ENCODE data around the gene CTNNA2.

DNA sequence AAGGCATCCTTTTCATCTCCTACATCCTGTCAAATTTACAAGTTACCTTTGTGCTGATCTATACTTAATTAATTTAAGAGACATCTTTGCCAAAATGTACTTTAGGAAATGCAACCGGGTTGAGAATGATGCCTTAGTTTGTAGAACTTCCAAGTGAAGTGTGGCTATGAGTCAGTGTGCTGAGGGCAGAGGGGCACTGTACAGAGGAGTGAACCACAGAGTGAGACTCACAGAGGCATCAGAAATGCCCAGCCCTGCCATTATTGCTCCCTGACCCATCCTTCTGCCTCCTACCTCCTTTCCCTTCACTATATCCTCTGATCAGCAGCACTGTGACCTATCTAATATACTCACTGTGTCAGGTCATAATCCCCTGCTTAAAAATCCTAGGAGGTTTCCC lies 471.6 kb downstream of the CTNNA2 start:
- TF ChIP-seq CTCF (IDR thresholded peaks at IDR 0.05) (no peak), SIN3A (IDR thresholded peaks at IDR 0.05; ENCODE audit: borderline replicate concordance, insufficient read depth, low read depth, low read length) (no peak), POLR2AphosphoS5 (IDR thresholded peaks at IDR 0.05; ENCODE audit: low read depth, low read length) (no peak), TCF7L2 (IDR thresholded peaks at IDR 0.05; ENCODE audit: low read depth, low read length) (no peak)

All from Panc1 (cell line).